ENCODE data around the gene SPECC1.
A peak's percentile ranks its signal among the peaks of the same experiment; 100 is the strongest.
"Not testable (repeated sequence)": the region's sequence is repeated elsewhere in the genome, so short reads cannot be mapped to it uniquely, and the experiment has no call there.

Gene SPECC1

GRCh38 chr17:20071824-20072691, 62.9 kb downstream of the SPECC1 start:
- no peak for DNase-seq

DNA sequence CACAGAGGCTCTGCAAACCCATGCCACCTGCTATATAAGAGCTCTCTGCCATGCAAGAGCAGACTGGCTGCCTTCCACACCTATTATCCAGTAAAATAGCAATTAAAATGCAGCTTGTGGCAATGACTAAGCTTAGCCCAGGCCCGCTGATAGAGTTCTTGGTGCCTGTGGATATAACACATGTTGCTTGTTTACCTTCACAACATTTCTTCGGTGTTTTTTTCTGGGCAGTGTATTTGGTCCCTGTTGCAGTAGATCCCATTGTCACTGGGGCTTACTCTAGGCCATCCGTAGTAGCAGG, 63.5 kb downstream of the SPECC1 start:
- no peak for DNase-seq

- DNase-seq = peak; percentile 24 to 37
Observed at GRCh38 chr17:20073055-20073979, 64.2 kb downstream of the SPECC1 start.

DNA sequence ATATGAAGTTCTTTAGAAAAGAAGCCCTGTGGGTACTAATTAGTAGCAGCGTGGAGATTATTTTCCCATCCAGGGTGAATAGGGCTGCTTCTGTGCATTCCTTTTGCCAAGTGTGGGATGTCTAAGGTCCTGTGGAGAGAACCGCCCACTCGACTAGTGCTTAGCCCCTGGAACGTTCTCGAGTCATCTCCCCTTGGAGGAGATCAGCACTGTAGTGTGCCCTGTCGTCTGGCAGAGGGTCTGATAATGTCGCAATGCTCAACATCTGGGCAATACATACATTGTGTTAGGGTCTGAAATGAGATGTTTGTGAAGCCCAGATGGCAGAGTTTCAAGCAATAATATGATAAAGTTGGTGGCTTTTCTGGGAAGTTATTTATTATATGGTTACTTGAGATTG, 64.8 kb downstream of the SPECC1 start:
- DNase-seq = no peak

GRCh38 chr17:20074489-20074888, 65.3 kb downstream of the SPECC1 start:
- DNase-seq = no peak

- not testable (repeated sequence) for DNase-seq
Observed at GRCh38 chr17:20076137-20076536, 67.0 kb downstream of the SPECC1 start.

DNA sequence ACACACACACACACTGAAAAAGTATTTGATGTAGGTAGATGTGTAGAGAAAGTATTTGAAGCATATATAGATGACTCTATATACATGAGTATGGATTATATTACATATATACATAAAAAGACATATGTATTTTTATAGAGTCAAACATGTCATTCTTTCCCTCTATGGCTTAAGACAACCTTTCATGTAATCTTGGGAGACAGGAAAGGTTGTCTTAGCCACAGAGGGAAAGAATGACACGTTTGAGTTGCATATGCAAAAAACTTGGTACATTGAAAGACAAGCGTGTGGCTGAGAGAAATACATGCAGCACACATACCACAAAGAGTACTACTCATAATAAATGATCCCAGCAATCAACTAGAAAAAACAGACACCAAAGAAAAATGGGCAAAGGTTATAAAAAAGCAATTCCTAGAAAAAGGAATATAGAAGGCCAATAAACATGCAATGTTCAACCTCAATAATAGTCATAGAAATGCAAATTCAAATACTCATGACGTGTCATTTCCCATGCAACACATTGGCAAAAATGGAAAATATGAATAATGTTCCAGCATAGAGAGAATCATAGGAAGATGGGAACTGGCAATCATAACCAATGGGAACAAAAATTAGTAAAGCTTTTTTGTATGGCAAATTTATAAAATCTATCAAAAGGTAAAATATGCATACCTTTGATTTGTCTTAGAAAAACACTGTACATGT, 69.0 kb downstream of the SPECC1 start:
- DNase-seq = no peak

- DNase-seq = no peak
Observed at GRCh38 chr17:20080513-20080912, 71.4 kb downstream of the SPECC1 start.

DNA sequence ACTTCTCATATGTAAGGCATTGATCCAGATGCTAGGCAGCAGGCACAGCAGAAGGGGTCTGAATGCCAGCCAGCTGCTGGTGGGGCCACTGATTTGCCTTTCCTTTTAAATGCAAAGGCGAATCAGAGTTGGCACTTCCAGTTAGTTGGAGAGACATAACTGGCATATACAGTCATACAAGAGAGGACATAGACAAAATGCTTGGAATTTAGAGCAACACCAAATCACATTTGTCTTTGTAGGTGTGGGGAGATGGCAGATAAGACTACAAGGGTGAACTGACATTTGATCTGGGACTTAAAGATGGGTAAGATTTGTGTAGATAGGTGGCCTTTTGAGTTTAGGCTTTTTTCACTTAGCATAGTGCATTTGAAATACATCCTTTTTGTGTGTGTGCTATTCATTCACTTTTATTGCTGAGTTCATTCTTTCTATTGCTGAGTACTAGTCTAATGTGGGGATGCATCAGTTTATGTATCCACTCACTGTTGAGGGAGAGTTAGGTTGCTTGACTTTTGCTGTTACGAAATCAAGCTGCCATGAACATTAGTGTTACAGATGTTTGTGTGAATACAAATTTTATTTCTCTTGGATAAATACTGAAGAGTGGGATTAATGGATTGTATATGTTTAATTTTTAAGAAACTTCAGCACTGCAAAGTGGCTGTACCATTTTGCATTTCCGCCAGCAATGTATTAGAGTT, 74.1 kb downstream of the SPECC1 start:
- DNase-seq = no peak

- DNase-seq = no peak
Observed at GRCh38 chr17:20084621-20085282, 75.6 kb downstream of the SPECC1 start.

- DNase-seq = no peak
Observed at GRCh38 chr17:20085283-20085845, 76.2 kb downstream of the SPECC1 start.

- DNase-seq = no peak
Observed at GRCh38 chr17:20086416-20087076, 77.4 kb downstream of the SPECC1 start.

DNA sequence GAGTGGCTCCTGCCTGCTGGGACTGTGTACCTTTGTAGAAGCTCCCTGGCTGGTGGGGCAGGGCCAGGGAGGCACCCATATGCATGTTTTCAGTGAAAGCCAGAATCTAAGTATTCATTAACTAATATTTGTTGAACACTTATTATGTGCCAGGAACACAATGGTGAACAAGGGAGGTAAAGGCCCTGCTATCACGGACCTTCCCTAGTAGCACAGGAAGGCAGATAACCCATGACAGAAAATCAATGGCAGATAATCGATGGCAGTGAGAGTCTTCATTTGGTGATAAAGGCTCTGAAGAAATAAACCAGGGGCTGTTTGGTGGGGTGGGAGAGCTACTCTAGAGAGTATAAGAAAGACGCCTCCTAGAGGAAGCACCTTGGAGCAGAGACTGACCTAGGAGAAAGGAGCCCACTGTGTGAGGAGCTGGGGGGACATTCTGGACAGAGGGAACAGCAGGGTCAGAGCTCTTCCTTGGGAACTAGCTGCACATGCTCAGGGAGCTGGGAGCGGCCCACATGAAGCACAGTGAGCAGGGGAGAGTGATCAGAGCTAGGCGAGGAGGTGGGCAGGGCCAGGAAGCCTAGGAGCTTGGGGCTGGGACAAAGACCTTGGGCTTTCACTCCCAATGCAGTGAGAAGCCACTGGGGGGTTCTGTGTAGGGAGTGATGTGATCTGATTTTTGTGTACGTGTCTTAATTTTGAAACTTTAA, 78.5 kb downstream of the SPECC1 start:
- no peak for DNase-seq

GRCh38 chr17:20089756-20090547, 80.8 kb downstream of the SPECC1 start:
- DNase-seq = no peak

DNA sequence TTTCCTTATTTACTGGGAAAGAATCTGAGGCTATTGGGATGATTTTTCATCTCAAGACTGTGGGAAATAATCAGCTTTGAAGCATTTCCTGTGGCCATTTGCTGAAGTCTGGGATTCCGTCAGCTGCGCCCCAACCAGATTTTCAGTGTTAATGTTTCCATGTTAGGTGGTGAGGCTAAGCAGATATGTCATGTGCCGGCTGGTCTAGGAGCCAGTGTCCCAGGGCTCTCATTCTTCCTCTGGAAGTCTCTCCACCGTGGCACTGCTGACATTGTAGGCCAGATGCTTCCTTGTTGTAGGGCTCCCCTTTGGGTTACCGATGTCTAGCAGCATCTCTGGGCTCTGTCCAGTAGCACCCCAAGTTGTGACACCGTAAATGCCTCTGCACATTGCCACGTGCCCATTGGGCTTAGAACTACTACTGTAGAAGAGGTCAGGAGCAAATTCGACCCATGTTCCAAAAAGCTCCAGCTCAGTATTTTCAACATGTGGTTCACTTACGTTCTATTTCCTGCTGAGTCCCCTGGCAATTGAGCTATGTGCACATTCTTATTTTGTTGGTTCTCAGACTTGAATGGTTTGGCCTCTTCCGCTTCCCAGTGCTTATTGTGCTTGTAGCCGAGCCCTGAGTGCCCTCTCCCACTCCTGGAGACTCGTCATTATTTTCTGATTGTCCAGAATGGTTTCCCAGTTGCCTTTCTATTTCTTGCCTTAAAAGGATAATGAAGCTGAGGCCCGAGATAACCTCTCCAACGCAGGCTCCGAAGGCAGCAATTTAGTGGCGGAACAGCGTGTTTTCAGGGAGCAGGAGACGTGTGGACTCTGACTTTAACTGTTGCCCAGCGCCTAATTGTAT, 82.2 kb downstream of the SPECC1 start:
- no peak for DNase-seq

DNA sequence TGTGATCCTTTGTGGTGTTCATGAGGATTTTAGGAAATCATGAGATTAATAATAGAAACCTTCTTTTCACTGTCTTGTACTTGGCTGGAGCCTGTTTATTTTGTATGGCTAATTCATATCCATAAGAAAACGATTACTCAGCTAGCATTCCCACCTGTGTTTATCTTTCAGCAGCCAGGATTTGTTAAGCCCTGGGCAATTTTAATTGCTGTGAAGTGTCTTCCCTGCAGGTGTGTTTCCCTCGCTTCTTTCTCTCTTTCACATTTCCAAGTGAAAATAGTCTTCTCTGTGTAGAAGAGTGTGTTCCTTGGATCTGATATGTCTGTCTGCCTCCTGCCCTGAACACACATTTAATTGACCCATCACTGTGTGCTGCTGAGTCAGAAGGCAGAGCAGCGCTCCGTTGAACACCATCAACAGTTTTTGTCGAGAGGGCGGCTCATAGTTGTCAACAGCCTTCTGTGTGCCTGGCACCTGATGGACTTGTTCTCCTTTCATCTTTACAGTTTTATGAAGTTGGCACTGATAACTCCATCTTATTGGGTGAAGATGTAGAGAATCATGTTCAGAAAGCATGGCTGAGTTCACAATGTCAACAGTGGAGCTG, 83.2 kb downstream of the SPECC1 start:
- DNase-seq = no peak

DNA sequence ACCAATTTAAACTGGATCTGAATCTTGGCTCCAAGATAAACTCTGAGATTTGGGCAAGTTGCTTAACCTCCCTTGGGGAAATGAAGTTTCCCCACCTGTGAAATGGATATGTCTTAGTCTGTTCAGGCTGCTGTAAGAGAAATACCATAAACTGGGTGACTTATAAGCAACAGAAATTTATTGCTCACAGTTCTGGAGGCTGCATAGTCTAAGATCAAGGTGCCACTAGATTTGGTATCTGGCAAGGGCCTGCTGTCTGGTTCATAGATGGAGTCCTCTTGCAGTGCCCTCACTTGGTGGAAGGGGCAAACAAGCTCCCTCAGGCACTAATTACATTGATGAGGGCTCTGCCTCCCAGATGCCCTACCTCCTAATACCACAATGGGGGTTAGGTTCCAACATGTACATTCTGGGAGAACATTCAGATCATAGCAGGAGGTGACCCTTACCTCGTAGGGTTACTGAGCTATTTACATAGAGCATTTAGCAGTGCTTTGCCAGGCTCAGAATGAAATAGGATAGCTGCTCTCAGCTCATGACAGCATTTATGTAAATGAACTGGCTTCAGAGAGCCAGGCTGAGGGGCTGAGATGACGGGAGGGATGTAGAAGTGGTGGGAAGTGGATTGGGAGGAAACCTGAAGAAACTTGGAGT, 83.9 kb downstream of the SPECC1 start:
- DNase-seq = no peak

DNA sequence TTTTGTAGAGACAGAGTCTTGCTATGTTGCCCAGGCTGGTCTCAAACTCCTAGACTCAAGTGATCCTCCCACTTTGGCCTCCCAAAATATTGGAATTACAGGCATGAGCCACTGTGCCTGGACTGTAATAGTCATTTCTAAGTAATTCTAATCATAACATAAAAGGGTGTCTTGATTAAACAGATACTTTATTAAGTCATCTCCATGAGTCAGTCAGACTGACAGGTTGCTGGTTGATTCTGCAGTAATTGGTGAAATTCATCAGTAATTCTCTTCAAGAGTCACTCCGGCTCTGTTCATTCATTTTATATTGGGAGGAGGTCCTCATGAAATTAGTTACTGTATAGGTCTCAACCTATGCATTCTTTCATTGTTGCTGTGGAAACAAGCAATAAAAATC, 85.6 kb downstream of the SPECC1 start:
- no peak for DNase-seq
